Uterus (tissue), 2 donors: ENCODE results near the gene MPO.

ENCODE experiments used
- POLR2A ChIP-seq, 2 donors: fragments of 450-650 bp; IDR thresholded peaks; one replicate each; pipeline ENCODE4 v1.6.1; 2016; ENCODE audit warnings: antibody characterized with exemption in 2 of 2, mild to moderate bottlenecking in 1 of 2, moderate library complexity in 1 of 2
- TF ChIP-seq, protein P1 (sequence below), 4 experiments: fragments of 200-600 bp in 2 of 4; fragments of 450-650 bp in 2 of 4; sonication (generic) in 2 of 4; IDR thresholded peaks; one replicate each; pipeline ENCODE4 v1.5.1; 2016 to 2019; ENCODE audit warnings: antibody characterized with exemption in 4 of 4, mild to moderate bottlenecking in 2 of 4, moderate library complexity in 1 of 4

DNA sequence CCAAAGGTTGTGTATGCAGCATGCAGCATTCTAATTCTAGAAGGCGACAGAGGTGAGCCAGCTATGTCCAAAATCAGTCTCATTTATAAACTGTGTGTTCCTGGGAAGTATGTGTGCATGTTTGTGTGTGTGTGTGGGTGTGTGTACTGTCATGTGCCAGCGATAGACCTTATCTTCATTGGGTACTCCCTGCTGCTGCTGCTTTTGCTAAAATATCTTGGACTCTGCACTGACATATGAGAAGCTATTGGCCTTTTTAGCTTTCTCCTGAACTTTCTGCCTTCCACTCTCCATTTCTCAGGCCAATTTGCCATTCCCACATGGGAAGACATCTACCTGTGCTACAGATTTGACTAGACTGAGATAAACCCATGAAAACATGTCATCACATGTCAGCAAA lies 44.3 kb downstream of the MPO start:
- TF ChIP-seq, protein P1, sequence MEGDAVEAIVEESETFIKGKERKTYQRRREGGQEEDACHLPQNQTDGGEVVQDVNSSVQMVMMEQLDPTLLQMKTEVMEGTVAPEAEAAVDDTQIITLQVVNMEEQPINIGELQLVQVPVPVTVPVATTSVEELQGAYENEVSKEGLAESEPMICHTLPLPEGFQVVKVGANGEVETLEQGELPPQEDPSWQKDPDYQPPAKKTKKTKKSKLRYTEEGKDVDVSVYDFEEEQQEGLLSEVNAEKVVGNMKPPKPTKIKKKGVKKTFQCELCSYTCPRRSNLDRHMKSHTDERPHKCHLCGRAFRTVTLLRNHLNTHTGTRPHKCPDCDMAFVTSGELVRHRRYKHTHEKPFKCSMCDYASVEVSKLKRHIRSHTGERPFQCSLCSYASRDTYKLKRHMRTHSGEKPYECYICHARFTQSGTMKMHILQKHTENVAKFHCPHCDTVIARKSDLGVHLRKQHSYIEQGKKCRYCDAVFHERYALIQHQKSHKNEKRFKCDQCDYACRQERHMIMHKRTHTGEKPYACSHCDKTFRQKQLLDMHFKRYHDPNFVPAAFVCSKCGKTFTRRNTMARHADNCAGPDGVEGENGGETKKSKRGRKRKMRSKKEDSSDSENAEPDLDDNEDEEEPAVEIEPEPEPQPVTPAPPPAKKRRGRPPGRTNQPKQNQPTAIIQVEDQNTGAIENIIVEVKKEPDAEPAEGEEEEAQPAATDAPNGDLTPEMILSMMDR (IDR thresholded peaks at IDR 0.05), result no peak
- no peak for TF ChIP-seq POLR2A (IDR thresholded peaks at IDR 0.05)
